ENCODE measurements around the gene YJEFN3.

DNA sequence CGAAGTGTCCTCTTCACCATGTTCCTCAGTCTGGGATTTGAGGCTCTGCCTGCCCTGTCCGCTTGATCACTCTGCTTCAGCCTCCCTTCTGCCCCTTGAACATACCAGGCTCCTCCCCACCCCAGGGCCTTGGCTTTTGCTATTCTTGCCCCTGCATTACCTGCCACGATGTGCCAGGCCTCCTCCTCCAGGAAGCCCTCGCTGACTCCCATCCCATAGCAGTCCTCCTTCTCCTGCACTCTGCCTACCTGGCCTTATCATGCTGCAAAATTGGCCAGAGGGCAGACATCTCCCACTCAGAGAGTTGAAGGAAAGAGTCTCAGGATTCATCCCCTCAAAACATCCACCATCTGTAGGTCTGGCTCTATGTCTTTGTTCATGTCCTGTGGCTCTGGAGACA lies 2.2 kb downstream of the YJEFN3 start:
- TF ChIP-seq, protein P1, sequence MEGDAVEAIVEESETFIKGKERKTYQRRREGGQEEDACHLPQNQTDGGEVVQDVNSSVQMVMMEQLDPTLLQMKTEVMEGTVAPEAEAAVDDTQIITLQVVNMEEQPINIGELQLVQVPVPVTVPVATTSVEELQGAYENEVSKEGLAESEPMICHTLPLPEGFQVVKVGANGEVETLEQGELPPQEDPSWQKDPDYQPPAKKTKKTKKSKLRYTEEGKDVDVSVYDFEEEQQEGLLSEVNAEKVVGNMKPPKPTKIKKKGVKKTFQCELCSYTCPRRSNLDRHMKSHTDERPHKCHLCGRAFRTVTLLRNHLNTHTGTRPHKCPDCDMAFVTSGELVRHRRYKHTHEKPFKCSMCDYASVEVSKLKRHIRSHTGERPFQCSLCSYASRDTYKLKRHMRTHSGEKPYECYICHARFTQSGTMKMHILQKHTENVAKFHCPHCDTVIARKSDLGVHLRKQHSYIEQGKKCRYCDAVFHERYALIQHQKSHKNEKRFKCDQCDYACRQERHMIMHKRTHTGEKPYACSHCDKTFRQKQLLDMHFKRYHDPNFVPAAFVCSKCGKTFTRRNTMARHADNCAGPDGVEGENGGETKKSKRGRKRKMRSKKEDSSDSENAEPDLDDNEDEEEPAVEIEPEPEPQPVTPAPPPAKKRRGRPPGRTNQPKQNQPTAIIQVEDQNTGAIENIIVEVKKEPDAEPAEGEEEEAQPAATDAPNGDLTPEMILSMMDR (conservative IDR thresholded peaks at IDR 0.05) = no peak
- no peak for TF ChIP-seq EZH2 (IDR thresholded peaks at IDR 0.05; ENCODE audit: low read depth)

All from PC-9 (cell line).